GM19468 (cell line): ENCODE measurements around the gene WDR46.

Experiments
- ATAC-seq: cut with Tn5 transposase; IDR thresholded peaks from one replicate; pipeline ENCODE4 v1.9.1; 2021; ENCODE audit warnings: mild to moderate bottlenecking, moderate library complexity, moderate number of reproducible peaks; ENCODE audit not compliant: unreplicated experiment; ENCODE audit errors: extremely low read depth

WDR46 gene

DNA sequence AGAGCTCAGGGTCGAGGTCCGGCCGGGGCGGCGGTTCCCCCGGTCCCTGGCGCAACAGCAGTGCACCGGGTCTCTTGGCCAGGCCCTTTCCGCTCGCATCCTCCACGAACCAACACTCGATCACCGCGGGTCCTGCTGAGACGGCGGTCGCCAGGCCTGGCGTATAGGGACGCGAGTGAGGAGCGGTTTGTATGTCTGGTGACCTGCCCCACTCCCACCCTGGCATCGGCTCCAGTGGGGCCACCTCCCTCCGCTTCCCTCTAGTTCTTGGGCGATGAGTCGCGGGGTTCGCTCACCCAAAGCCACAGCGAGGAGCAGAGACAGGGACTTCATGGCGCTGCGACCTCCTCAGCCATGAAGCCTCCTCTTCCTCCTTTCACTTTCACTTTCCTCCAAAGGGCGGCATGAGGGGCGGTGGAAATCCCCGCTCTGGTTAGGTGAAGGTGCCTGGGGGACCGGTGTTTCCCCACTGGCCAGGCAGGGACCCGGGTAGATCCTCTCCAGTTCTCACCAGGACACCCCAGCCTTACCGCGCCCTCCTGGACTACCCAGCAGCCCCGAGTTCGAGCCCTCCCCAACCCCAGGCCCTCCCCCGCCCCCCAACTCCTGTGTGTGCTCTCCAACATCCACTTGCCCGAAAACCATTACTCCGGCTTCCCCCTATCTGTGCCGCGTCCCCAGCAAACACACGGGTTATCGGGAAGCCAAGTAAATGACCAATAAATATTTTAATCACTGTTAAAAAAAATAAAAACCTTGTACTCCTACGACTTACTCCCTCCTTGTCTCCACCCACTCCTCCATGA, 24.9 kb upstream of the WDR46 start, which contains the start of gene TAPBP:
Gene TAPBP (minus strand): TSS at position 370 of the 806 bp plus-strand sequence. CDS start 37 bp downstream, at position 333.
- no peak for ATAC-seq

GRCh38 chr6:33313105-33313708, 24.2 kb upstream of the WDR46 start:
- no peak for ATAC-seq

GRCh38 chr6:33312361-33313104, 23.5 kb upstream of the WDR46 start:
- ATAC-seq: no peak

GRCh38 chr6:33306356-33306755, 17.3 kb upstream of the WDR46 start:
- ATAC-seq: no peak

GRCh38 chr6:33305052-33305451, 16.0 kb upstream of the WDR46 start:
- no peak for ATAC-seq

DNA sequence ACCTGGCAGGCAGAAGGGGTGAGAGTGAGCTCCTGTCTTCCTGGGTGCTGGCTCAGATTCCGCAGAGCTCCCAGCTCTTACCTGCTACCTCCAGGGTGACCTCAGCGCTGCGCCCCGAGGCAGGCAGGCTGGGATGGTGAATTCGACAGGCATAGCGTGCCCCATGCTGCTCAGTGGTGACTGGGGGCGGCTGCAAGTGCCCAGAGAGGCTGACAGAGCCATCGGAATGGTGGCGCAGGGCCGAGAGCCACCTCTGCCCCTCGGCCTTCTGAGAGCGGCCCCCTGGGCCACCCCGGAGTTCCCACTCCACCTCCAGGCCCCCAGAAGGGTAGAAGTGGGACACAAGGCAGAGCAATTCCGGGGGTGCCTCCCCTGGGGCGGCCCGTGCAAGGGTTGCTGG, 15.2 kb upstream of the WDR46 start:
- no peak for ATAC-seq

DNA sequence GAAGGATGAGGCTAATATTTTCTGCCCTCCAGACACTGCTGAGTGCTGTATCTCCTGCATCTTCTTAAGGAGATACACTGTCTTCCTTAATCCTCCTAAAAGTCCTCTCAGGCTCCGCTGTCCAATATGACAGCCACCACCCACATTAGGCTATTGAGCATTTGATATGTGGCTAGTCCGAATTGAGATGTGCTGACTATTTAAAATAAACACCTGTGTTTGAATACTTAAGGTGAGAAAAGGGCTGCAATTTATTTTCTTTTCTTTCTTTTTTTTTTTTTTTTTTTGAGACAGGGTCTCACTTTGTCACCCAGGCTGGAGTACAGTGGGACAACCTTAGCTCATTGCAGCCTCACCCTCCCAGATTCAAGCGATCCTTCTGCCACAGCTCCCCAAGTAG, 12.8 kb upstream of the WDR46 start:
- ATAC-seq: no peak

GRCh38 chr6:33299237-33299944, 10.4 kb upstream of the WDR46 start:
- ATAC-seq: no peak

DNA sequence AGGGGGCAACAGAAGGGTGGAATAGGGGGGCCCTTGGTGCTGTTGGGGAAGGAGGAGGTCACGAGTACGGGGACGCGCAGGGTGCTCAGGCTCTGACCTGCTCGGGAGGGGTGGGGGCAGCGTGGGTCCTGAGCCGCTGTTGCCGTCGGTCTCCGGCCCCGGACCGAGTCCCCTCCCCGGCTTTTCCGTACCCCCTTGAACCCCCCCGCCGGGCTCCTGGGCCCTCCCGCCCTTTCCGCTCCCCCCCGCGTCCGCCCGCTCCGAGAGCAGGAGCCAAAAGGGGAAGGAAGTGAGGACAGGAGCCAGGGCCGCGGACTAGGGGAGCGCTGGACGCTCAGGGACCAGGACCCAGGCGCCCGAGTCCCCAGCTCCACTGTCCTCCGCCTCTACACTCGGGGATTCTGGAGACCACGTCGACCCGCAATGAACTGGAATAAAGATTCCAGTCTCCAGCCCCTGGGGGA, 9.8 kb upstream of the WDR46 start, which contains the start of gene RGL2:
Gene RGL2 (minus strand): TSS at position 170 of the 464 bp plus-strand sequence. CDS start 332 bp downstream, outside the sequence.
- no peak for ATAC-seq

- no peak for ATAC-seq
Observed at GRCh38 chr6:33297956-33298772, 9.1 kb upstream of the WDR46 start.

GRCh38 chr6:33297406-33297955, 8.4 kb upstream of the WDR46 start:
- ATAC-seq: no peak

DNA sequence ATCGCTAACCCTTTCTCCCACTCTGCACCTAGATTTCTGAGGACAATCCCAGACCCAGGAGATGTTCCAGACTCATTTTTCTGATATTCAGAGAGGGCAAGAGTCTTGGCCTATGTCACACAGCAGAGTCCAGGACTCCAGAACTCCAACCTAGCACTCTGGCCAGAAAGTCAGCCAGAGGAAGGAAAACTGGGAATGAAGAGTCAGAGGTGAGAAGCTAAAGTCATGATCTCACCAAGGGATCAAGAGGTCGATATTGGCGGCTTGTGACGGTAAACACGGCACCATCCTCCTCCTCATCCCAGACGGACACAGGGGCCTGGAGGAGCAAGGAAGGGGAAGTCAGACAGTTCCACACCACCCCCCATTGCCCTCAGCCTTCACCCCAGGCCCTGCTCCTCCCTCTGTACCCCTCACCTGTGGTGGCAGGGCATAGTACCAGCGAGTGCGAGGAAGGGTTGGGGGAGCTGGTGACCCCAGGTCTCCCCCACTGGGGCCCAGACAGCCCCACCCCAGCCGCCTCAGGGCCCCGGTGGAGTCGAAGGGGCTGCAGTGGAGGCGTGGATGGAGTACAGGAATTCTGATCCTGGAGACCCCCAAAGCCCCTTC, 7.9 kb upstream of the WDR46 start:
- ATAC-seq: no peak

DNA sequence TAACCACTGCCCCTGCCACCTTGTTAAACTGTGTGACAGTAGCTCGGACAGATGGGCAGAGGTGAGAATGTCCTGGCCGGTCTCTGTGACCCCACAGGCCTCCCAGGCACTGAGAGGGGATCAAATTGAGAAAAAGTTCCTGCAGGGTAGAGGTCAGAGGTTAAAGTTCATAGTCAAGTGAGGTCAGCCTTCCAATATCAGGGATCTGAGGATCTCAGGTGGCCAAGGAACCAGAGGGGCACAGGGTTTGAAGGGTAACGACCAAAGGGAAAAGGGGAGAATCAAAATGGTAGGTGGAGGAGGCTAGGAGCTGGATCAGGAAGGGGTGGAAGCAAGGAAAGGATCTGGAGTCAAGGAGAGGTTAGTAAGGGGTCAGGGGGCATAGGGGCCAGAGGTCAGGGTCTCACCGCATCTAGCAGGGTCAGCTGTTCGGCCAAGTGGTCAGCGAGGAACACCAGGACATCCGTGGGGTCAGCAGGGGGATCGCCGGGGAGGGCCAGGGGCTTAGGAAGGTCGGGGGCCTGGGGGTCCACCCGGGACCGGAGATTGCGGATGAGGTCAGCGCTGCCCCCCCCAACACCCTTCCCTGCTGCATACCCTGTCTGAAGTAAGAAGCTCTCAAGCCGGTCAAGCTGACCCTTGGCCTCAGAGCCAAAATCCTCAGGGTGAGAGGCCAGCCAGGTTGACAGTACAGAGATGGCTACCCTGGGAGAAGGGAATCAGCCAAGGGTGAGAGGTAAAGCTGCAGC, 6.8 kb upstream of the WDR46 start:
- no peak for ATAC-seq

DNA sequence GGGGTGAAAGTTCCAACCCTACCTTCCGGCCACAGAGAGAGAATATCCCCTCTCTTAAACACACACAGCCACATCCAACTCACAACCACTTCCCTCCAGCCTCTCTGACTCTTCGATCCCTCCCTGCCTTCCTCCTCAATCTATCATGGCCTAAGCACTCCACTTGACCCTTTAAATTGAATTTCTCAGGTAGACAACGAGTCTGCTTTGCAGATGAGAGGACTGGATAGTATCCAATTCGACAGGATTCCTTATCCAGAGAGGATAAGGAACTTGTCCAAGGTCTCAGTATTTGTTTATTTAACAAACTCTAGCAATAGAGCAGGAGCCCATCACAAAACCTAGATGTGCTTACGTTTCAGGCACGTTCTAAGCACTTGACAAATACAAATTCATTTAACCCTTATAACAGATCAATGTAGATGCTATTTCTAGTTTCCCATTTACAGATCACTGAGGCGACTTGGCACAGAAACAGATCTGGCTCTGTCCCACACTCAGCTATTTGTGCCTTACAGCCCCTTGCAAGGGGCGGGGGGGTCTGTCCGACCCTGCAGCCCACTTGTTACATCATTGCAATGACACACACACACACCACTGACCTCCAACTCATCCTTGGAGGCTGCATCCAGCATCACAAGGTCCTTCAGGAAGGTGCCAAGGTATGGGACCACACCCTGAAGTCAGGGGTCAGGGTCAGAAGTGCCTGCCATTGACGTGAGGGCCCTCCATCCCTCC, 5.2 kb upstream of the WDR46 start:
- ATAC-seq: no peak

DNA sequence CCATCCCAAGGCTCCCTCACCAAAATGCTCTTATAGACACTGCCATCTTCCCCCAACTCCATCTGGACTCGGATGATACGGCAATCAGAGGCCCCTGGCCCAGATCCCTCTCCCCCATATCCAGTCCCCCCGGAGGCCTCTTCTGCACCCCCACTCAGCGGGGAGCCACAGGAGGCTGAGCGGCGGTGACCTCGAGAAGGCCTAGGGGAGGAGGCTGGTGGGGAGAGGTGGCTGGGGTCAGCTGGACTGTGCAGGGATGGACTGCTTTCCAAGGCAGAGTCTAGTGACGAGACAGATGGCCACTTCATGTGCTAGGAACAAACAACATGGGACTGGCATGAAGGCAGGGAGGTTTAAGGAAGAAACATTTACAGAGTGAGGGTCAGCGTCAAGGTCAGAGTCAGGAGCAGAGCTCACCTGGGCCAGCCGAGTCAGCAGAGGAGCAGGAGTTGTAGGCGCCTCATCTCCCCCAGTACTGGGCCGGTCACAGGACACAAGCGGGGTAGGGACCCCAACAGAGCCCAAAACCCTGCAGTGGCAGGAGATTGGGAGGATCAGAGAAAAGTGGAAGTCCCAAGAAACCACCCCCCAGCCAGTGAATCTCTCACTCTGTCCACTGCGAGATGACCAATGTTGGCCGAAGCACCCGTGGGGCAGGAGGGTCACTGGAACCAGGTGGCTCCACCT, 4.1 kb upstream of the WDR46 start:
- ATAC-seq: no peak

- no peak for ATAC-seq
Observed at GRCh38 chr6:33290459-33290858, 1.4 kb upstream of the WDR46 start.
